ENCODE measurements around the gene FAM53B. TPM values are rescaled to one million over a fixed set of nuclear protein-coding genes. Genes with fewer than 3 reads are reported as not detected.

FAM53B gene
- total and polyA plus RNA-seq, 7 donors = 9.6 to 36.6 (median 34.2) TPM

GRCh38 chr10:124578231-124579010 is 165.8 kb downstream of the FAM53B start:
- no peak overlapping the region for H3K27ac ChIP-seq

GRCh38 chr10:124577651-124578050 is 166.5 kb downstream of the FAM53B start:
- DNase-seq = peak; percentile 40
- intact Hi-C loops (cut with DNase I) = no loop called here

More at GRCh38 chr10:124578231-124579010, 165.8 kb downstream of the FAM53B start:
- no peaks in the 10 kb centered on the region for H3K9me3 ChIP-seq
- DNase-seq = peak; percentile 39
- WGBS, 2 donors = 93 to 95% methylated on average over 23 of the region's 23 CpGs
- intact Hi-C loops (cut with DNase I) = no loop called here
- no peaks in the 10 kb centered on the region for H3K27me3 ChIP-seq
- no peak for TF ChIP-seq EP300 (IDR thresholded peaks at IDR 0.05)
- TF ChIP-seq POLR2AphosphoS5 (IDR thresholded peaks at IDR 0.05) = no peak
- TF ChIP-seq CTCF (IDR thresholded peaks at IDR 0.05) = no peak
- no peak for TF ChIP-seq POLR2A (IDR thresholded peaks at IDR 0.05)
- no peak overlapping the region for H3K4me3 ChIP-seq
- H3K4me1 ChIP-seq = no peaks in the 10 kb centered on the region
- no peaks in the 10 kb centered on the region for H3K36me3 ChIP-seq

GRCh38 chr10:124576526-124577420 is 167.4 kb downstream of the FAM53B start:
- no peak overlapping the region for H3K27ac ChIP-seq
- intact Hi-C loops (cut with DNase I) = no loop called here
- H3K9me3 ChIP-seq = no peaks in the 10 kb centered on the region
- DNase-seq = peak; percentile 43
- no peaks in the 10 kb centered on the region for H3K27me3 ChIP-seq
- 78 to 87% methylated on average over 20 of the region's 20 CpGs for WGBS, 2 donors
- H3K4me1 ChIP-seq = no peaks in the 10 kb centered on the region
- TF ChIP-seq EP300 (IDR thresholded peaks at IDR 0.05) (no peak), POLR2A (IDR thresholded peaks at IDR 0.05) (no peak), POLR2AphosphoS5 (IDR thresholded peaks at IDR 0.05) (no peak)
- no peak overlapping the region for H3K4me3 ChIP-seq
- no peaks in the 10 kb centered on the region for H3K36me3 ChIP-seq

More at GRCh38 chr10:124577651-124578050, 166.5 kb downstream of the FAM53B start:
- Histone ChIP-seq H3K36me3 (no peaks in the 10 kb centered on the region), H3K4me1 (no peaks in the 10 kb centered on the region), H3K27me3 (no peaks in the 10 kb centered on the region), H3K4me3 (no peak overlapping the region), H3K9me3 (no peaks in the 10 kb centered on the region), H3K27ac (no peak overlapping the region)
- TF ChIP-seq CTCF (IDR thresholded peaks at IDR 0.05) = no peak
- TF ChIP-seq POLR2AphosphoS5 (IDR thresholded peaks at IDR 0.05) = no peak
- TF ChIP-seq POLR2A (IDR thresholded peaks at IDR 0.05) = no peak
- WGBS, 2 donors = 90% methylated on average over 3 of the region's 3 CpGs

- 89 to 90% methylated on average over 22 of the region's 22 CpGs for WGBS, 2 donors
- TF ChIP-seq EP300 (IDR thresholded peaks at IDR 0.05) (no peak), POLR2A (IDR thresholded peaks at IDR 0.05) (no peak), POLR2AphosphoS5 (IDR thresholded peaks at IDR 0.05) (no peak), CTCF (IDR thresholded peaks at IDR 0.05) (no peak)
- no peaks in the 10 kb centered on the region for H3K9me3 ChIP-seq
- H3K4me3 ChIP-seq = no peak overlapping the region
- DNase-seq = peak; percentile 49
- no peaks in the 10 kb centered on the region for H3K27me3 ChIP-seq
- no peak overlapping the region for H3K27ac ChIP-seq
- H3K4me1 ChIP-seq = no peaks in the 10 kb centered on the region
- no peaks in the 10 kb centered on the region for H3K36me3 ChIP-seq
- intact Hi-C loops (cut with DNase I) = no loop called here
Observed at GRCh38 chr10:124575107-124576035, 168.8 kb downstream of the FAM53B start.
